H1 (cell line): Measurements from ENCODE around the gene FXN. TPM values are rescaled to one million over a fixed set of nuclear protein-coding genes. Genes with fewer than 3 reads are reported as not detected.

Experiments used
- CTCF ChIA-PET: fragments of 300-600 bp; sonication (Branson Sonifier 250); formaldehyde crosslinking; loops from one replicate; lab custom pipeline; 2021; ENCODE audit not compliant: partially characterized antibody; lab: Charles Lee
- POLR2A ChIA-PET: fragments of 300-600 bp; sonication (Branson Sonifier 250); formaldehyde crosslinking; loops from one replicate; lab custom pipeline; 2021; ENCODE audit warnings: inconsistent platforms; ENCODE audit not compliant: partially characterized antibody; lab: Charles Lee
- DNase-seq, 2 experiments: peaks; one replicate each; pipeline versions ENCODE4 v3.0.0 to v3.0.0-alpha.2; 2010 to 2022; ENCODE audit warnings: low spot score in 2 of 2, low read depth in 1 of 2, mixed read lengths in 1 of 2
- FAIRE-seq: peaks from 2 replicates; lab custom pipeline; 2011; peaks lifted over from hg19 to GRCh38; lab: Jason Lieb, UNC
- H2AFZ ChIP-seq: 2 replicates; pipeline ENCODE4 v1.8.1; 2012; ENCODE audit warnings: low read length, inconsistent platforms
- H2AK5ac ChIP-seq: 2 replicates; pipeline ENCODE4 v1.6.1; 2013; ENCODE audit warnings: low read depth, low read length
- H2BK120ac ChIP-seq: replicated peaks from 2 replicates; pipeline ENCODE3; 2013; ENCODE audit warnings: low read depth, low read length, inconsistent platforms
- H2BK12ac ChIP-seq: 2 replicates; pipeline ENCODE4 v1.6.1; 2013; ENCODE audit warnings: low read depth, low read length
- H2BK15ac ChIP-seq: 2 replicates; pipeline ENCODE4 v1.6.1; 2013; ENCODE audit warnings: low read length
- H2BK20ac ChIP-seq: 2 replicates; pipeline ENCODE4 v1.6.1; 2013; ENCODE audit warnings: low read length
- H2BK5ac ChIP-seq: 2 replicates; pipeline ENCODE4 v1.6.1; 2013; ENCODE audit warnings: low read depth, low read length
- H3K14ac ChIP-seq: 2 replicates; pipeline ENCODE4 v1.6.1; 2013; ENCODE audit warnings: inconsistent platforms; ENCODE audit not compliant: insufficient read length
- H3K18ac ChIP-seq: 2 replicates; pipeline ENCODE4 v1.6.1; 2013; ENCODE audit warnings: low read length; ENCODE audit errors: extremely low read depth
- H3K23ac ChIP-seq: 2 replicates; pipeline ENCODE4 v1.6.1; 2013; ENCODE audit warnings: inconsistent platforms; ENCODE audit not compliant: insufficient read length
- H3K23me2 ChIP-seq: 2 replicates; pipeline ENCODE4 v1.6.1; 2013; ENCODE audit warnings: low read depth, low read length
- H3K27ac ChIP-seq: 2 replicates; pipeline ENCODE4 v1.6.1; 2011; ENCODE audit warnings: low read depth, low read length, inconsistent platforms
- H3K27me3 ChIP-seq, 4 experiments: replicated peaks in 1 of 4; 1 replicate in 1 of 4; 2 replicates in 3 of 4; pipeline versions ENCODE4 v1.6.1 to v1.8.1; 2011 to 2013; ENCODE audit warnings: low read length in 3 of 4, mild to moderate bottlenecking in 3 of 4, inconsistent platforms in 2 of 4, mixed read lengths in 2 of 4, moderate library complexity in 1 of 4; ENCODE audit not compliant: control insufficient read depth in 3 of 4, insufficient read depth in 3 of 4; ENCODE audit errors: extremely low read depth in 1 of 4
- H3K36me3 ChIP-seq, 4 experiments: 2 replicates each; pipeline versions ENCODE4 v1.6.1 to v1.8.1; 2011 to 2013; ENCODE audit warnings: mild to moderate bottlenecking in 4 of 4, low read length in 3 of 4, moderate library complexity in 2 of 4, control low read depth in 1 of 4, inconsistent platforms in 1 of 4; ENCODE audit not compliant: insufficient read depth in 4 of 4, control insufficient read depth in 2 of 4
- H3K4ac ChIP-seq: replicated peaks from 2 replicates; pipeline ENCODE3; 2013; ENCODE audit warnings: low read length, low read depth, mixed read lengths, inconsistent platforms; ENCODE audit not compliant: insufficient read length
- H3K4me1 ChIP-seq, 4 experiments: replicated peaks in 1 of 4; 1 replicate in 1 of 4; 2 replicates in 3 of 4; pipeline versions ENCODE4 v1.6.1 to v1.8.1; 2011 to 2013; ENCODE audit warnings: low read length in 3 of 4, inconsistent platforms in 2 of 4, mixed read lengths in 1 of 4; ENCODE audit not compliant: insufficient read depth in 4 of 4, control insufficient read depth in 3 of 4
- H3K4me2 ChIP-seq, 2 experiments: 2 replicates each; pipeline versions ENCODE4 v1.6.1 to v1.8.1; 2011 to 2013; ENCODE audit warnings: low read depth in 2 of 2, low read length in 2 of 2, control low read depth in 1 of 2, inconsistent platforms in 1 of 2, mild to moderate bottlenecking in 1 of 2; ENCODE audit not compliant: insufficient read depth in 1 of 2
- H3K4me3 ChIP-seq, 4 experiments: fragments of 200-600, 300-600 bp in 1 of 4; sonication (generic), shearing (Covaris generic), sonication (Bioruptor Twin) in 1 of 4; 2 replicates each; pipeline versions ENCODE4 v1.5.1 to v1.8.1; 2011 to 2016; ENCODE audit warnings: low read length in 4 of 4, low read depth in 3 of 4, control low read depth in 2 of 4, inconsistent platforms in 2 of 4, mild to moderate bottlenecking in 2 of 4, mixed read lengths in 1 of 4, moderate library complexity in 1 of 4; ENCODE audit not compliant: insufficient read depth in 2 of 4; ENCODE audit errors: extremely low read depth in 1 of 4
- H3K56ac ChIP-seq: replicated peaks from 2 replicates; pipeline ENCODE3; 2013; ENCODE audit warnings: low read depth, mild to moderate bottlenecking, mixed read lengths, low read length, inconsistent platforms; ENCODE audit not compliant: insufficient read length
- H3K79me1 ChIP-seq: 2 replicates; pipeline ENCODE4 v1.6.1; 2013; ENCODE audit warnings: low read depth, low read length, control low read depth
- H3K79me2 ChIP-seq, 2 experiments: 2 replicates each; pipeline versions ENCODE4 v1.6.1 to v1.8.1; 2012 to 2013; ENCODE audit warnings: low read length in 2 of 2, mild to moderate bottlenecking in 2 of 2, inconsistent platforms in 1 of 2; ENCODE audit not compliant: insufficient read depth in 2 of 2, control insufficient read depth in 1 of 2
- H3K9ac ChIP-seq, 4 experiments: replicated peaks in 1 of 4; 1 replicate in 1 of 4; 2 replicates in 3 of 4; pipeline versions ENCODE4 v1.6.1 to v1.8.1; 2011 to 2013; ENCODE audit warnings: low read depth in 3 of 4, low read length in 3 of 4, control low read depth in 2 of 4, mild to moderate bottlenecking in 2 of 4, moderate library complexity in 2 of 4, inconsistent platforms in 1 of 4; ENCODE audit errors: extremely low read depth in 1 of 4
- H3K9me3 ChIP-seq, 2 experiments: 2 replicates each; pipeline versions ENCODE4 v1.6.1 to v1.8.1; 2012 to 2013; ENCODE audit warnings: mild to moderate bottlenecking in 2 of 2, moderate library complexity in 2 of 2, control low read depth in 1 of 2, inconsistent platforms in 1 of 2, low read depth in 1 of 2, low read length in 1 of 2, mixed read lengths in 1 of 2; ENCODE audit not compliant: insufficient read depth in 2 of 2
- H4K20me1 ChIP-seq, 2 experiments: replicated peaks in 1 of 2; 2 replicates each; pipeline versions ENCODE3 to v1.8.1; 2011 to 2013; ENCODE audit warnings: inconsistent platforms in 2 of 2, low read length in 2 of 2, mild to moderate bottlenecking in 1 of 2; ENCODE audit not compliant: insufficient read depth in 2 of 2, control insufficient read depth in 1 of 2
- H4K5ac ChIP-seq: 2 replicates; pipeline ENCODE4 v1.6.1; 2013; ENCODE audit warnings: low read length, low read depth, mixed read lengths, inconsistent platforms; ENCODE audit not compliant: insufficient read length
- H4K8ac ChIP-seq: 2 replicates; pipeline ENCODE4 v1.8.0; 2013; ENCODE audit warnings: mild to moderate bottlenecking, moderate library complexity, low read length, inconsistent platforms; ENCODE audit not compliant: insufficient read depth; ENCODE audit errors: extremely low read depth
- H4K91ac ChIP-seq: replicated peaks from 2 replicates; pipeline ENCODE3; 2013; ENCODE audit warnings: low read length, mixed read lengths, inconsistent platforms; ENCODE audit not compliant: insufficient read length
- CHD2 ChIP-seq: IDR thresholded peaks from 2 replicates; pipeline ENCODE4 v1.6.1; 2012; ENCODE audit warnings: low read length, improper control_type of control experiment
- EP300 ChIP-seq, 2 experiments: IDR thresholded peaks; 1 replicate in 1 of 2; 2 replicates in 1 of 2; pipeline ENCODE4 v1.6.1; 2011 to 2012; ENCODE audit warnings: low read depth in 2 of 2, low read length in 2 of 2, mild to moderate bottlenecking in 2 of 2, borderline replicate concordance in 1 of 2, inconsistent platforms in 1 of 2, moderate library complexity in 1 of 2
- KDM4A ChIP-seq: IDR thresholded peaks from one replicate; pipeline ENCODE4 v1.7.1; 2012; ENCODE audit warnings: low read depth, mild to moderate bottlenecking, moderate library complexity, low read length, inconsistent platforms; ENCODE audit not compliant: severe bottlenecking
- PHF8 ChIP-seq: fragments of 200-600 bp; sonication (generic); conservative IDR thresholded peaks from 2 replicates; pipeline ENCODE4 v1.7.1; 2012; ENCODE audit warnings: low read depth, mild to moderate bottlenecking, inconsistent platforms, low read length, moderate library complexity
- WGBS, 2 experiments: shearing (Covaris generic) in 1 of 2; methylation state at CpG; one replicate each; pipeline versions ENCODE4 v1.1.6 to v1.1.7; 2013 to 2015; ENCODE audit warnings: low lambda C conversion rate in 2 of 2, mixed read lengths in 2 of 2, inconsistent platforms in 1 of 2, low coverage in 1 of 2, missing lambda C conversion rate in 1 of 2; ENCODE audit not compliant: insufficient replicate concordance in 2 of 2, insufficient coverage in 1 of 2, insufficient read length in 1 of 2; ENCODE audit errors: extremely low coverage in 1 of 2, missing lambda C conversion rate in 1 of 2; 5-methylcytosine and 5-hydroxymethylcytosine counted together
- polyA plus RNA-seq, 7 experiments: library from polyadenylated mRNA; depleted of rRNA in 3 of 7; stranded (reverse) in 5 of 7; unstranded in 2 of 7; fragments of >200 nt in 5 of 7; fragments of 200-250 nt in 2 of 7; gene quantifications; 1 replicate in 5 of 7; 2 replicates in 1 of 7; 4 replicates in 1 of 7; pipeline versions ENCODE4 v1.2.1 to v1.2.3, GENCODE V29; 2011 to 2013; ENCODE audit warnings: missing spikeins in 2 of 7, mixed read lengths in 2 of 7
- total RNA-seq: library from RNA; stranded (reverse); fragmentation: NEBNext Ultra II Directional; extraction: Animal tissue kit (Norgen Biotek cat#: 25700); gene quantifications from 2 replicates; pipeline ENCODE4 v1.2.1, GENCODE V29; 2021

FXN gene
- total and polyA plus RNA-seq, 2 of the 8 experiments (the other 6 are each of a cell fraction or from before 2014, with no cell fraction given) = 34.2 to 37.5 TPM

DNA sequence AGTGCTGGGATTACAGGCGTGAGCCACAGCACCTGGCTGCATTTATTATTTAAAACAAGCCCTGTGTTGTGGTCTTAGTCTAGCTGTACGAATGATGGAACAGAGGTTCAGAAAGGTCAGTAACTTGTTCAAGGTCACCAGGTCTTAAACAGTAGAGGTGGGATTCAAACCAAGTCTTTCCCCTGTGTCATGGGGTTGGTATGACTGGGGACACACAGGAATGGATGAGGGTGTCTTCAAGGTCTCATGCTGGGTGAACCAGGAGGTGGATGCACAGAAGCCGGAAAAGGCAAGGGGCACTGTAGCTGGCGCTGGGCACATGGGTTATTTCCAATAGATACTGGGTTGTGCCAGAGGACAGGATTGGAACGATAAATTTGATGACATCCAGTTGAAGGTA is 106.3 kb downstream of the FXN start:
- Histone ChIP-seq H3K4me2 (no peak overlapping the region), H2BK12ac (no peak overlapping the region), H3K9ac (no peak overlapping the region), H3K23ac (no peak overlapping the region), H2BK20ac (no peak overlapping the region), H3K14ac (no peak overlapping the region), H2BK5ac (no peak overlapping the region), H3K23me2 (no peaks in the 10 kb centered on the region), H3K27ac (no peak overlapping the region), H2BK120ac (no peak overlapping the region), H3K18ac (no peak overlapping the region), H3K27me3 (no peaks in the 10 kb centered on the region), H2AFZ (no peak overlapping the region), H3K4me3 (no peak overlapping the region), H3K79me2 (peaks cover under 1 to 89% of the 10 kb centered on the region in 2 experiments), H3K9me3 (no peaks in the 10 kb centered on the region), H3K56ac (no peak overlapping the region), H4K8ac (no peak overlapping the region), H4K5ac (no peak overlapping the region), H3K4ac (no peak overlapping the region)
- POLR2A ChIA-PET = interaction anchor here (1.1 to 1.6 kb wide), 3 partner anchors 9 to 22 kb away, joined by 3 to 4 read pairs (median 4); no protein-coding TSS in a partner anchor
- CTCF ChIA-PET = interaction anchor here (0.7 to 0.8 kb wide), 2 partner anchors 73 to 88 kb away, joined by 3 read pairs; no protein-coding TSS in a partner anchor
- peak in 1 of 2 experiments; percentile 35 for DNase-seq
- TF ChIP-seq EP300 (IDR thresholded peaks at IDR 0.05; ENCODE audit: borderline replicate concordance in 1 of 2, low read depth in 2 of 2, low read length in 2 of 2) = no peak
- TF ChIP-seq PHF8 = no peak
- TF ChIP-seq KDM4A = no peak
- TF ChIP-seq CHD2 = no peak
- TF ChIP-seq, all 59 proteins: peak for 0
- H4K20me1 ChIP-seq = peaks cover 0 to 4% of the 10 kb centered on the region in 2 experiments
- H2AK5ac ChIP-seq = no peak overlapping the region
- 90% methylated on average over 5 of the region's 5 CpGs; no CpG with 5 or more reads in 1 of the 2 experiments for WGBS, 2 experiments
- H3K79me1 ChIP-seq = peaks cover 10% of the 10 kb centered on the region
- peaks cover 2 to 7% (median 5%) of the 10 kb centered on the region in 4 experiments; a peak in 5 of 8 replicates for H3K36me3 ChIP-seq
- no peak overlapping the region for H2BK15ac ChIP-seq
- no peak for FAIRE-seq
- H3K4me1 ChIP-seq = peaks cover 0 to 1% (median 0%) of the 10 kb centered on the region in 4 experiments; a peak in 1 of 7 replicates
- no peak overlapping the region for H4K91ac ChIP-seq
